Testis (tissue), 2 donors: ENCODE results near the gene TP53TG3.
"Not testable (repeated sequence)": the region's sequence is repeated elsewhere in the genome, so short reads cannot be mapped to it uniquely, and the experiment has no call there.

Experiments
- POLR2A ChIP-seq: fragments of 450-650 bp; IDR thresholded peaks from one replicate; pipeline ENCODE4 v1.6.1; 2017; ENCODE audit warnings: antibody characterized with exemption, mild to moderate bottlenecking, moderate library complexity
- TF ChIP-seq, protein P1 (sequence below), 3 experiments: fragments of 450-650 bp in 2 of 3; fragments of 200-600 bp in 1 of 3; sonication (generic) in 1 of 3; IDR thresholded peaks; one replicate each; pipeline ENCODE4 v1.5.1; 2016 to 2019; ENCODE audit warnings: antibody characterized with exemption in 3 of 3, mild to moderate bottlenecking in 2 of 3, moderate library complexity in 1 of 3

DNA sequence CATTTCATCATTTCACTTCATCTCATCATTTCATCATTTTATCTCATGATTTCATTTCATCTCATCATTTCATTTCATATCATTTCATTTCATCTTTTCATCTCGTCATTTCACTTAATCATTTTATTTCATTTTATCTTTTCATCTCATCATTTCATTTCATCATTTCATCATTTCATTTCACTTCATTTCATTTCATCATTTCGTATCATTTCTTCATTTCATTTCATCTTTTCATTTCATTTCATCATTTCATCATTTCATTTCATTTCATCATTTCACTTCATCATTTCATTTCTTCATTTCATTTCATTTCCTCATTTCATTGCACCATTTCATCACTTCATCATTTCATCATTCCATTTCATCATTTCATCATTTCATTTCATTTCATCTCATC lies 29.8 kb downstream of the TP53TG3 start:
- TF ChIP-seq POLR2A = not testable (repeated sequence)
- TF ChIP-seq, protein P1, sequence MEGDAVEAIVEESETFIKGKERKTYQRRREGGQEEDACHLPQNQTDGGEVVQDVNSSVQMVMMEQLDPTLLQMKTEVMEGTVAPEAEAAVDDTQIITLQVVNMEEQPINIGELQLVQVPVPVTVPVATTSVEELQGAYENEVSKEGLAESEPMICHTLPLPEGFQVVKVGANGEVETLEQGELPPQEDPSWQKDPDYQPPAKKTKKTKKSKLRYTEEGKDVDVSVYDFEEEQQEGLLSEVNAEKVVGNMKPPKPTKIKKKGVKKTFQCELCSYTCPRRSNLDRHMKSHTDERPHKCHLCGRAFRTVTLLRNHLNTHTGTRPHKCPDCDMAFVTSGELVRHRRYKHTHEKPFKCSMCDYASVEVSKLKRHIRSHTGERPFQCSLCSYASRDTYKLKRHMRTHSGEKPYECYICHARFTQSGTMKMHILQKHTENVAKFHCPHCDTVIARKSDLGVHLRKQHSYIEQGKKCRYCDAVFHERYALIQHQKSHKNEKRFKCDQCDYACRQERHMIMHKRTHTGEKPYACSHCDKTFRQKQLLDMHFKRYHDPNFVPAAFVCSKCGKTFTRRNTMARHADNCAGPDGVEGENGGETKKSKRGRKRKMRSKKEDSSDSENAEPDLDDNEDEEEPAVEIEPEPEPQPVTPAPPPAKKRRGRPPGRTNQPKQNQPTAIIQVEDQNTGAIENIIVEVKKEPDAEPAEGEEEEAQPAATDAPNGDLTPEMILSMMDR (IDR thresholded peaks at IDR 0.05) = not testable (repeated sequence)
